Measurements from ENCODE around the gene NFIA.
A peak's percentile ranks its signal among the peaks of the same experiment; 100 is the strongest.
"Not testable (repeated sequence)": the region's sequence is repeated elsewhere in the genome, so short reads cannot be mapped to it uniquely, and the experiment has no call there.

The NFIA gene

GRCh38 chr1:61064673-61065072, 17.7 kb upstream of the NFIA start:
- no peak for DNase-seq (ENCODE audit: low read depth)
- H3K4me3 ChIP-seq (ENCODE audit: low read length) = no peak overlapping the region
- TF ChIP-seq CTCF (conservative IDR thresholded peaks at IDR 0.05; ENCODE audit: low read depth, low read length) = no peak

GRCh38 chr1:61067446-61068019, 14.8 kb upstream of the NFIA start:
- DNase-seq (ENCODE audit: low read depth) = no peak
- H3K4me3 ChIP-seq (ENCODE audit: low read length) = no peak overlapping the region
- no peak for TF ChIP-seq CTCF (conservative IDR thresholded peaks at IDR 0.05; ENCODE audit: low read depth, low read length)

GRCh38 chr1:61070054-61070453, 12.3 kb upstream of the NFIA start:
- no peak for TF ChIP-seq CTCF (conservative IDR thresholded peaks at IDR 0.05; ENCODE audit: low read depth, low read length)
- no peak for DNase-seq (ENCODE audit: low read depth)

GRCh38 chr1:61071205-61072130, 10.9 kb upstream of the NFIA start:
- no peak for TF ChIP-seq CTCF (conservative IDR thresholded peaks at IDR 0.05; ENCODE audit: low read depth, low read length)
- no peak overlapping the region for H3K4me3 ChIP-seq (ENCODE audit: low read length)
- no peak for DNase-seq (ENCODE audit: low read depth)

More at GRCh38 chr1:61070054-61070453, 12.3 kb upstream of the NFIA start:
- no peak overlapping the region for H3K4me3 ChIP-seq (ENCODE audit: low read length)

GRCh38 chr1:61073871-61074270, 8.5 kb upstream of the NFIA start:
- H3K4me3 ChIP-seq (ENCODE audit: low read length) = no peak overlapping the region
- no peak for TF ChIP-seq CTCF (conservative IDR thresholded peaks at IDR 0.05; ENCODE audit: low read depth, low read length)
- no peak for DNase-seq (ENCODE audit: low read depth)

GRCh38 chr1:61075833-61076232, 6.5 kb upstream of the NFIA start:
- DNase-seq (ENCODE audit: low read depth); H3K4me3 ChIP-seq (ENCODE audit: low read length): not testable (repeated sequence)

- TF ChIP-seq CTCF (conservative IDR thresholded peaks at IDR 0.05; ENCODE audit: low read depth, low read length) = no peak
- peak; percentile 84 for DNase-seq (ENCODE audit: low read depth)
- H3K4me3 ChIP-seq (ENCODE audit: low read length) = peak overlapping the region; percentile 81
Observed at GRCh38 chr1:61076728-61077675, 5.4 kb upstream of the NFIA start.
